Measurements from ENCODE around the gene MOCS1. TPM values are rescaled to one million over a fixed set of nuclear protein-coding genes. Genes with fewer than 3 reads are reported as not detected.

MOCS1 gene
- total RNA-seq, 4 donors from 2014 or later = 24.0 to 33.0 (median 29.3) TPM

- no peak overlapping the region for H3K4me3 ChIP-seq
- TF ChIP-seq POLR2A (IDR thresholded peaks at IDR 0.05) = no peak
- TF ChIP-seq EP300 (IDR thresholded peaks at IDR 0.05) = no peak
- no peak for TF ChIP-seq POLR2AphosphoS5 (IDR thresholded peaks at IDR 0.05)
- TF ChIP-seq, protein P1, sequence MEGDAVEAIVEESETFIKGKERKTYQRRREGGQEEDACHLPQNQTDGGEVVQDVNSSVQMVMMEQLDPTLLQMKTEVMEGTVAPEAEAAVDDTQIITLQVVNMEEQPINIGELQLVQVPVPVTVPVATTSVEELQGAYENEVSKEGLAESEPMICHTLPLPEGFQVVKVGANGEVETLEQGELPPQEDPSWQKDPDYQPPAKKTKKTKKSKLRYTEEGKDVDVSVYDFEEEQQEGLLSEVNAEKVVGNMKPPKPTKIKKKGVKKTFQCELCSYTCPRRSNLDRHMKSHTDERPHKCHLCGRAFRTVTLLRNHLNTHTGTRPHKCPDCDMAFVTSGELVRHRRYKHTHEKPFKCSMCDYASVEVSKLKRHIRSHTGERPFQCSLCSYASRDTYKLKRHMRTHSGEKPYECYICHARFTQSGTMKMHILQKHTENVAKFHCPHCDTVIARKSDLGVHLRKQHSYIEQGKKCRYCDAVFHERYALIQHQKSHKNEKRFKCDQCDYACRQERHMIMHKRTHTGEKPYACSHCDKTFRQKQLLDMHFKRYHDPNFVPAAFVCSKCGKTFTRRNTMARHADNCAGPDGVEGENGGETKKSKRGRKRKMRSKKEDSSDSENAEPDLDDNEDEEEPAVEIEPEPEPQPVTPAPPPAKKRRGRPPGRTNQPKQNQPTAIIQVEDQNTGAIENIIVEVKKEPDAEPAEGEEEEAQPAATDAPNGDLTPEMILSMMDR (IDR thresholded peaks at IDR 0.05) = no peak
- H3K36me3 ChIP-seq = peaks cover 0 to 72% of the 10 kb centered on the region in 2 donors
- peak overlapping the region in 1 of 4 donors; percentile 35 for H3K27ac ChIP-seq
- WGBS, 2 donors (ENCODE audit: low coverage in 1 of 2) = 83% methylated on average over 2 of the region's 5 CpGs; no CpG with 5 or more reads in 1 of the 2 donors
- no peaks in the 10 kb centered on the region for H3K27me3 ChIP-seq
- peak; percentile 53 for ATAC-seq
- H3K9me3 ChIP-seq = no peaks in the 10 kb centered on the region
- H3K4me1 ChIP-seq = peaks cover 0 to 30% (median 5%) of the 10 kb centered on the region in 3 donors
These were observed 10.9 kb downstream of the MOCS1 start for GRCh38 chr6:39923394-39923793.

- TF ChIP-seq POLR2AphosphoS5 (IDR thresholded peaks at IDR 0.05) (no peak), POLR2A (IDR thresholded peaks at IDR 0.05) (no peak), EP300 (IDR thresholded peaks at IDR 0.05) (no peak)
- TF ChIP-seq, protein P1 (IDR thresholded peaks at IDR 0.05) = no peak
- WGBS, 2 donors (ENCODE audit: low coverage in 1 of 2) = 81% methylated on average over 2 of the region's 5 CpGs; no CpG with 5 or more reads in 1 of the 2 donors
- Histone ChIP-seq H3K9me3 (no peaks in the 10 kb centered on the region), H3K4me1 (peaks cover 0 to 26% (median 5%) of the 10 kb centered on the region in 3 donors), H3K36me3 (peaks cover 0 to 78% of the 10 kb centered on the region in 2 donors), H3K27me3 (no peaks in the 10 kb centered on the region), H3K27ac (no peak overlapping the region), H3K4me3 (no peak overlapping the region)
- no peak for ATAC-seq
These were observed 11.4 kb downstream of the MOCS1 start for GRCh38 chr6:39922821-39923220.

- H3K36me3 ChIP-seq = peaks cover 0 to 85% of the 10 kb centered on the region in 2 donors
- no peak overlapping the region for H3K27ac ChIP-seq
- TF ChIP-seq EP300 (IDR thresholded peaks at IDR 0.05) = no peak
- TF ChIP-seq POLR2AphosphoS5 (IDR thresholded peaks at IDR 0.05) = no peak
- TF ChIP-seq, protein P1 (IDR thresholded peaks at IDR 0.05) = no peak
- TF ChIP-seq POLR2A (IDR thresholded peaks at IDR 0.05) = no peak
- H3K4me1 ChIP-seq = peaks cover 0 to 13% (median 0%) of the 10 kb centered on the region in 3 donors
- H3K4me3 ChIP-seq = no peak overlapping the region
- no peaks in the 10 kb centered on the region for H3K9me3 ChIP-seq
- H3K27me3 ChIP-seq = no peaks in the 10 kb centered on the region
- ATAC-seq = no peak
- WGBS, 2 donors (ENCODE audit: low coverage in 1 of 2) = 94 to 100% methylated on average over 3 of the region's 3 CpGs
These were observed 14.1 kb downstream of the MOCS1 start for GRCh38 chr6:39920157-39920556.

DNA sequence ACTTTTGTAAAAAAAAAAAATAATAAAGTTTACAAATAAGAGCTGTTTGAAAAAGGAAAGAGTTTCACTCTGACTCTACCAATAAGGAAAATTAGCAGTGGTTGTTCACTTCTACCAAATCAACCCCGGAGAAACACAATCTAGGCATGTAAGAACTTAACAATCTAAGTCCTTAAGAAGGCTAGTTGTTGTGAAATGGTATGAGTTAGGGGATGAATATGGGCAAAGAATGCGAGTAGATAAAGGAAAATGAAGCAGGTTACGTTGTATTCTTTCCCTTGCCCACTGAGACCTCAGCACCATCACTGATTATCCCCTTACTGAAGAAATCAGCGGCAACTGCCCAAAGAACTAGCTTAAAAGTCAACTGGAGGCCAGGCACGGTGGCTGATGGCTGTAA is 15.4 kb downstream of the MOCS1 start:
- no peak for ATAC-seq
- WGBS, 2 donors (ENCODE audit: low coverage in 1 of 2) = 93 to 97% methylated on average over 3 to 5 of the region's 5 CpGs
- Histone ChIP-seq H3K4me1 (peaks cover 0 to 10% (median 0%) of the 10 kb centered on the region in 3 donors), H3K27me3 (no peaks in the 10 kb centered on the region), H3K27ac (no peak overlapping the region), H3K4me3 (no peak overlapping the region), H3K36me3 (peaks cover 0 to 85% of the 10 kb centered on the region in 2 donors), H3K9me3 (no peaks in the 10 kb centered on the region)
- TF ChIP-seq POLR2AphosphoS5 (IDR thresholded peaks at IDR 0.05) = no peak
- TF ChIP-seq, protein P1 (IDR thresholded peaks at IDR 0.05) = no peak
- no peak for TF ChIP-seq EP300 (IDR thresholded peaks at IDR 0.05)
- TF ChIP-seq POLR2A (IDR thresholded peaks at IDR 0.05) = no peak

- TF ChIP-seq EP300 (IDR thresholded peaks at IDR 0.05) = no peak
- no peak for TF ChIP-seq POLR2AphosphoS5 (IDR thresholded peaks at IDR 0.05)
- TF ChIP-seq POLR2A (IDR thresholded peaks at IDR 0.05) = no peak
- TF ChIP-seq, protein P1 (IDR thresholded peaks at IDR 0.05) = no peak
- peaks cover 0 to 85% of the 10 kb centered on the region in 2 donors for H3K36me3 ChIP-seq
These were observed 16.3 kb downstream of the MOCS1 start for GRCh38 chr6:39917981-39918380.

More at GRCh38 chr6:39917981-39918380, 16.3 kb downstream of the MOCS1 start:
- no peak for ATAC-seq
- H3K9me3 ChIP-seq = no peaks in the 10 kb centered on the region
- H3K27ac ChIP-seq = no peak overlapping the region
- H3K4me1 ChIP-seq = peaks cover 0 to 1% (median 0%) of the 10 kb centered on the region in 3 donors
- no peaks in the 10 kb centered on the region for H3K27me3 ChIP-seq
- no peak overlapping the region for H3K4me3 ChIP-seq
- 62 to 70% methylated on average over 3 of the region's 3 CpGs for WGBS, 2 donors (ENCODE audit: low coverage in 1 of 2)

All from gastroesophageal sphincter (tissue), 4 donors.